ENCODE measurements around the gene KDM5B.
"Not testable (repeated sequence)": the region's sequence is repeated elsewhere in the genome, so short reads cannot be mapped to it uniquely, and the experiment has no call there.

Gene KDM5B

DNA sequence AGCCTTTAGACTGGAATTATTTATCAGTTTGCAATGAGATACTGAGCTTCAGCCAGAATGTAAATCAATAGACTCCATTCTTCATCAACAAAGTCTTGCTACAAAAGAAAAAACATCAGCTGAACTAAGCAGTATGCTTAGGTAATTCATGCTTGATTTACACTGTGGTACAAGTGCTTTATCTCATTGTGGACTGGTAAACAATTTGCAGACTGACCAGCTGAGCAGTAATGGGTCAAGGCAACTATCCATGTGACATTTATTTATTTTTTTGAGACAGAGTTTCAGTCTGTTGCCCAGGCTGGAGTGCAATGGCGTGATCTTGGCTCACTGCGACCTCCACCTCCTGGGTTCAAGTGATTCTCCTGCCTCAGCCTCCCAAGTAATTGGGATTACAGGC, 58.2 kb downstream of the KDM5B start:
- DNase-seq (ENCODE audit: low spot score), result no peak
- TF ChIP-seq, protein P1, sequence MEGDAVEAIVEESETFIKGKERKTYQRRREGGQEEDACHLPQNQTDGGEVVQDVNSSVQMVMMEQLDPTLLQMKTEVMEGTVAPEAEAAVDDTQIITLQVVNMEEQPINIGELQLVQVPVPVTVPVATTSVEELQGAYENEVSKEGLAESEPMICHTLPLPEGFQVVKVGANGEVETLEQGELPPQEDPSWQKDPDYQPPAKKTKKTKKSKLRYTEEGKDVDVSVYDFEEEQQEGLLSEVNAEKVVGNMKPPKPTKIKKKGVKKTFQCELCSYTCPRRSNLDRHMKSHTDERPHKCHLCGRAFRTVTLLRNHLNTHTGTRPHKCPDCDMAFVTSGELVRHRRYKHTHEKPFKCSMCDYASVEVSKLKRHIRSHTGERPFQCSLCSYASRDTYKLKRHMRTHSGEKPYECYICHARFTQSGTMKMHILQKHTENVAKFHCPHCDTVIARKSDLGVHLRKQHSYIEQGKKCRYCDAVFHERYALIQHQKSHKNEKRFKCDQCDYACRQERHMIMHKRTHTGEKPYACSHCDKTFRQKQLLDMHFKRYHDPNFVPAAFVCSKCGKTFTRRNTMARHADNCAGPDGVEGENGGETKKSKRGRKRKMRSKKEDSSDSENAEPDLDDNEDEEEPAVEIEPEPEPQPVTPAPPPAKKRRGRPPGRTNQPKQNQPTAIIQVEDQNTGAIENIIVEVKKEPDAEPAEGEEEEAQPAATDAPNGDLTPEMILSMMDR (IDR thresholded peaks at IDR 0.05; ENCODE audit: borderline replicate concordance, control extremely low read depth, extremely low read depth, insufficient read depth, missing control alignments), result no peak
- in situ Hi-C loops (cut with MboI; ENCODE audit: low sequenced_read_pairs, unreplicated experiment), result loop anchor here (25.0 kb wide), 1 partner anchor 237 kb away; no protein-coding TSS in a partner anchor

DNA sequence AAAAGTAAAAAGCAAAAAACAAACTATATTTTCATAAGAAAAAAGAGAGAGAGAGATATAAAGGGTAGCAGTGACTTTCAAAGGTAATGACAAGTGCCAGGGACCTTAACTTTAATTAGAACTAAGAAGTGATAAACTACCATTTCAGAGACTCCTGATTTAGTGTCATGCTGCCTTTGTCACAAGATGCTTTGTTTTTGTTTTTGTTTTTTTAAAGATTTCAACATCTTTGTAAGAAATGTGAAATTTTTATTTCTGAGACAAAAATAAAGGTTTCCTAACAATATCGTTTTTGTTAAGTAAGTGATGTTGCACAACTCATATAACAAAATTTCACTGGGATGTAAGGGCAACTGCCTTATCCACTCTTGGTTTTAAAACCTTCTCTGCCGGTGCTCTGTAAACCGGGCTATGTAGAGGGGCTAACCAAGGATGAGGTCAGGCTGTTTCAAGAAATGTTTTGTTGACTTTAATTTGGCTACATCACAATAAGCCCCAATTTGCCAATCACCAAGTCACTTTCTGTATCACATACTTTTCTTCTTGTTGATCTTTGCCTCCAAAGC, 62.8 kb downstream of the KDM5B start:
- in situ Hi-C loops (cut with MboI; ENCODE audit: low sequenced_read_pairs, unreplicated experiment), result no loop called here
- DNase-seq (ENCODE audit: low spot score), result no peak
- TF ChIP-seq, protein P1 (IDR thresholded peaks at IDR 0.05; ENCODE audit: borderline replicate concordance, control extremely low read depth, extremely low read depth, insufficient read depth, missing control alignments), result no peak

DNA sequence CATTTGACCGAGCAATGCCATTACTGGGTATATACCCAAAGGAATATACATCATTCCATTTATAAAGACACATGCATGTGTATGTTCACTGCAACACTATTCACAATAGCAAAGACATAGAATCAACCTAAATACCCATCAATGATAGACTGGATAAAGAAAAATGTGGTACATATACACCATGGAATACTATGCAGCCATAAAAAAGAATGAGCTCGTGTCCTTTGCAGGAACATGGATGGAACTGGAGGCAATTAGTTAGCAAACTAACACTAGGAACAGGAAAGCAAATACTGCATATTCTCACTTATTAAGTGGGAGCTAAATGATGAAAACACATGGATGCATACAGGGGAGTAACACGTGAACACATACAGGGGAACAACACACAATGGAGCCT, 63.5 kb downstream of the KDM5B start:
- in situ Hi-C loops (cut with MboI; ENCODE audit: low sequenced_read_pairs, unreplicated experiment); DNase-seq (ENCODE audit: low spot score): not testable (repeated sequence)

DNA sequence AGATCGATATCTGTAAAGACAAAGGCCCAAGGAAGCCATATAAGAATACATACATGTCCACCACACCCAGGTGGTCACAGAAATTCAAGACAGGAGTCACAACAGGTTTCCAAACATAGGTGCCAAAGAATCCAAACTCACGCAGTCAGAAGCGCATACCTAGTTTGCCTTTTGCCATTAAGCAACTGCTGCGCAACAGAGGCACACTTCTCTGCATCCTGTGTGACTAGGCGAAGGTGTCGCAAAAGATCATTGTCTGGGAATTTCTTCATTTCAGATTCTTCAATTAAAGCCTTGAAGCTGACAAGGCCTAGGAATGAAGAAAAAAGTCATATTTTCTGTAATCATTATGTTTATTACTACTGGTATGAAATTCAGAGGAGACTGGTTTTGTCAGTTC, 65.7 kb downstream of the KDM5B start:
- DNase-seq (ENCODE audit: low spot score), result no peak
- TF ChIP-seq, protein P1 (IDR thresholded peaks at IDR 0.05; ENCODE audit: borderline replicate concordance, control extremely low read depth, extremely low read depth, insufficient read depth, missing control alignments), result no peak
- in situ Hi-C loops (cut with MboI; ENCODE audit: low sequenced_read_pairs, unreplicated experiment), result no loop called here

DNA sequence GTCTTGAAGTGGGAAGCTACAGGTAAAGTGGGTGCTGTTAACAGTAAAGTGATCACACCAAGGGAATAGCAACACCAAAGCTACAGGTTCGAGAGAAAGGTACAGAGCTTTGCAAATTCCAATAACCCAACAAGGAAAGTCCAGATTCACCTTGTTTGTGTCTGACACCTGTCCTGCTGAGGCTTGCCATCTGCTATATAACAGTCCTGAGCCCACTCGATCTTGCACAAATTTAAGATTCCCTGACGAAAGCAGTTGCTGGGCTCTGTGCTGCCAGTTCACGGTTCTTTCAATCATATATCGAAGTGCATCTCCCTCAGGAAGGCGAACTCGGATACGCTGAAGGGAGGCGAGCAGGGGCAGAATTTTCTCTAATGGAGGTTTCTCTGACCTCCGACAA, 75.0 kb downstream of the KDM5B start:
- TF ChIP-seq, protein P1 (IDR thresholded peaks at IDR 0.05; ENCODE audit: borderline replicate concordance, control extremely low read depth, extremely low read depth, insufficient read depth, missing control alignments), result no peak
- no peak for DNase-seq (ENCODE audit: low spot score)
- in situ Hi-C loops (cut with MboI; ENCODE audit: low sequenced_read_pairs, unreplicated experiment), result no loop called here

DNA sequence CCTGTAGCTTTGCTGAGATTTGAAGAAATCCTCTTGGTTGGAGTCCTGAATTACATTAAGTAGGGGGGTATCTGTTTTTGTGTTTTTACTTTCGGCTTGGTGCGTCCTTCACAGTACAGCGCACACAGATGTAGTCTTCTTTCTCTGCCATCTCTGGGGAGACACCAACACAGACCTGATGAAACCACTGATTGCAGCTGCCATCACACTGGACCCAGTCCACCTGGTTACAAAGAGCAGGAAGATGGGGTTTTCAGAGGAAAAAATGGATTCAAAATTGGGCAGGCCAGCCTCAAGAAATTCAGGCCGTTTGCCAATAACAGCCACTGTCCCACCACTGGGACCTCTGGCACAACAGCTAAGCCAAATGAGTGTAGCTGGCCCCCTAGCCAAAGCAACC, 79.3 kb downstream of the KDM5B start:
- in situ Hi-C loops (cut with MboI; ENCODE audit: low sequenced_read_pairs, unreplicated experiment), result no loop called here
- TF ChIP-seq, protein P1 (IDR thresholded peaks at IDR 0.05; ENCODE audit: borderline replicate concordance, control extremely low read depth, extremely low read depth, insufficient read depth, missing control alignments), result no peak
- no peak for DNase-seq (ENCODE audit: low spot score)

DNA sequence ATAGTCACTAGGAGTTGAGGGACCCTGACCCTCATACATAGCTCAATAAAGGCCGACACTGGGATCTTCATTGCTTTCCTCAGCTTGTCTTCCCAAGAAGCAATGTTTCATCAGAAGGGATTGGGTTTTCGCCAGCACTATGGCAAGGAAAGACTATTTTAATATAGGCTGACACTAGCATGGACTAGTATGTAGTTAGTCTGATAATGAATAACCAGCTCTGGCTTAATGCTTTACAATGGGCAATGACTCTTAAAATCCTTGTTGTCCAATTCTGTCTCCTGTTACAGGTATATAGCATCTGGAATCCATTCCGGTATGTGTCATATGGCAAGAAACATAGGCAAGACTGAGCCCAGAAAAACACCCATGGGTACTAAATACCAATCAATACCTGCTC, 82.7 kb downstream of the KDM5B start:
- no peak for DNase-seq (ENCODE audit: low spot score)
- in situ Hi-C loops (cut with MboI; ENCODE audit: low sequenced_read_pairs, unreplicated experiment), result no loop called here
- TF ChIP-seq, protein P1 (IDR thresholded peaks at IDR 0.05; ENCODE audit: borderline replicate concordance, control extremely low read depth, extremely low read depth, insufficient read depth, missing control alignments), result no peak

Measured in GM13976 (cell line).